K562 (cell line): ENCODE data around the gene TNFSF4. TPM values are rescaled to one million over a fixed set of nuclear protein-coding genes. Genes with fewer than 3 reads are reported as not detected.

Experiments
- ATAC-seq: fragments of 200-7000 bp; cut with Tn5 transposase; 3 replicates; pipeline ENCODE4 v1.9.1; 2020; ENCODE audit warnings: moderate library complexity
- BruUV-seq: library from RNA; stranded (reverse); fragments of 400-500 nt; replicated peaks from 2 replicates; lab custom pipeline; 2021; lab: Mats Ljungman, UMichigan
- CTCF ChIA-PET: fragments of 300-600 bp; formaldehyde crosslinking; extraction: SDS; loops from one replicate; lab custom pipeline; 2021; ENCODE audit warnings: low intra/inter-chr PET ratio; lab: Yijun Ruan, JAX
- POLR2A ChIA-PET: fragments of 300-600, 350-650 bp; sonication (Branson Sonifier 250); formaldehyde crosslinking; extraction: SDS; loops from one replicate; lab custom pipeline; 2021; ENCODE audit warnings: antibody characterized with exemption, inconsistent platforms; lab: Yijun Ruan, JAX
- DNase-seq, 4 experiments: peaks; one replicate each; pipeline versions ENCODE4 v3.0.0 to v3.0.0-alpha.2; 2011 to 2018; ENCODE audit warnings: low spot score in 3 of 4, mixed read lengths in 3 of 4; ENCODE audit errors: extremely low read depth in 1 of 4
- FAIRE-seq: peaks from 2 replicates; lab custom pipeline; 2011; peaks lifted over from hg19 to GRCh38; lab: Jason Lieb, UNC
- H2AFZ ChIP-seq: 2 replicates; pipeline ENCODE4 v1.6.0; 2011; ENCODE audit warnings: low read depth, low read length, control low read depth, inconsistent platforms
- H3K27ac ChIP-seq: fragments of 200-600 bp; 3 replicates; pipeline ENCODE4 v1.8.0; 2011; ENCODE audit warnings: low read depth, mild to moderate bottlenecking, control low read depth, inconsistent platforms, low read length, moderate library complexity, mixed read lengths; ENCODE audit errors: extremely low read depth
- H3K27me3 ChIP-seq, 2 experiments: fragments of 300-600 bp in 1 of 2; 2 replicates in 1 of 2; 3 replicates in 1 of 2; pipeline versions ENCODE4 v1.6.0 to v1.8.0; 2011; ENCODE audit warnings: inconsistent platforms in 2 of 2, low read length in 2 of 2, mild to moderate bottlenecking in 1 of 2, mixed read lengths in 1 of 2, moderate library complexity in 1 of 2; ENCODE audit not compliant: control insufficient read depth in 2 of 2, insufficient read depth in 2 of 2
- H3K36me3 ChIP-seq: fragments of 300-600 bp; 3 replicates; pipeline ENCODE4 v1.8.0; 2011; ENCODE audit warnings: mild to moderate bottlenecking, low read length, inconsistent platforms; ENCODE audit not compliant: control insufficient read depth, insufficient read depth
- H3K4me1 ChIP-seq, 2 experiments: fragments of 200-600 bp in 1 of 2; replicated peaks in 1 of 2; 2 replicates in 1 of 2; 3 replicates in 1 of 2; pipeline versions ENCODE4 v1.5.1 to v1.8.0; 2011; ENCODE audit warnings: inconsistent platforms in 2 of 2, low read length in 2 of 2, mild to moderate bottlenecking in 1 of 2, mixed read lengths in 1 of 2, moderate library complexity in 1 of 2; ENCODE audit not compliant: control insufficient read depth in 2 of 2, insufficient read depth in 2 of 2
- H3K4me2 ChIP-seq: 2 replicates; pipeline ENCODE4 v1.6.1; 2011; ENCODE audit warnings: low read length, control low read depth, inconsistent platforms, mixed read lengths; ENCODE audit not compliant: insufficient read depth
- H3K4me3 ChIP-seq: fragments of 200-600 bp; sonication (generic), shearing (Covaris generic); 2 replicates; pipeline ENCODE4 v1.5.1; 2016; ENCODE audit warnings: control low read depth, inconsistent platforms
- H3K79me2 ChIP-seq: fragments of 200-600 bp; 3 replicates; pipeline ENCODE4 v1.8.0; 2011; ENCODE audit warnings: low read length, inconsistent platforms; ENCODE audit not compliant: control insufficient read depth, insufficient read depth
- H3K9ac ChIP-seq, 2 experiments: 2 replicates each; pipeline versions ENCODE4 v1.6.0 to v1.6.1; 2011; ENCODE audit warnings: low read depth in 2 of 2, low read length in 2 of 2, control low read depth in 1 of 2, inconsistent platforms in 1 of 2, mild to moderate bottlenecking in 1 of 2, mixed read lengths in 1 of 2; ENCODE audit not compliant: insufficient read depth in 1 of 2
- H3K9me1 ChIP-seq: one replicate; pipeline ENCODE4 v1.6.0; 2011; ENCODE audit warnings: inconsistent platforms, mild to moderate bottlenecking, low read length, moderate library complexity; ENCODE audit not compliant: control insufficient read depth, insufficient read depth
- H3K9me3 ChIP-seq: replicated peaks from 2 replicates; pipeline ENCODE4 v1.5.1; 2011; ENCODE audit warnings: low read depth, low read length, inconsistent platforms; ENCODE audit not compliant: control insufficient read depth, insufficient read depth
- H4K20me1 ChIP-seq: replicated peaks from 2 replicates; pipeline ENCODE4 v1.6.1; 2011; ENCODE audit warnings: low read length, inconsistent platforms, mixed read lengths; ENCODE audit not compliant: control insufficient read depth, insufficient read depth
- ARNT ChIP-seq, 2 experiments: fragments of 450-650 bp; IDR thresholded peaks; 2 replicates each; pipeline ENCODE4 v1.6.1; 2016; ENCODE audit warnings: mild to moderate bottlenecking in 1 of 2
- CBFA2T3 ChIP-seq: fragments of 450-650 bp; IDR thresholded peaks from 2 replicates; pipeline ENCODE4 v1.6.1; 2017
- CTCFL ChIP-seq: IDR thresholded peaks from 2 replicates; pipeline ENCODE4 v1.6.1; 2011; ENCODE audit warnings: borderline replicate concordance, low read depth, mild to moderate bottlenecking, moderate library complexity, low read length; ENCODE audit not compliant: insufficient read depth, poor library complexity, severe bottlenecking
- E2F1 ChIP-seq: sonication (generic); formaldehyde crosslinking; IDR thresholded peaks from 2 replicates; pipeline ENCODE4 v1.8.1; 2023; ENCODE audit warnings: mild to moderate bottlenecking, missing genetic modification reagents, moderate library complexity
- KLF10 ChIP-seq: fragments of 250-450 bp; sonication (Bioruptor Pico); IDR thresholded peaks from 2 replicates; pipeline ENCODE4 v1.6.1; 2021; ENCODE audit warnings: matching md5 sums
- MAZ ChIP-seq, 2 experiments: fragments of 450-650 bp in 1 of 2; sonication (generic) in 1 of 2; formaldehyde crosslinking; IDR thresholded peaks in 1 of 2; conservative IDR thresholded peaks in 1 of 2; 2 replicates each; pipeline versions ENCODE4 v1.4.0 to v1.5.0; 2020; ENCODE audit warnings: mild to moderate bottlenecking in 1 of 2, missing genetic modification reagents in 1 of 2
- PHF20 ChIP-seq: fragments of 450-650 bp; IDR thresholded peaks from 2 replicates; pipeline ENCODE4 v1.6.1; 2018; ENCODE audit not compliant: partially characterized antibody
- POLR3G ChIP-seq: IDR thresholded peaks from 2 replicates; pipeline ENCODE4 v1.6.1; 2011; ENCODE audit not compliant: insufficient read length, insufficient replicate concordance; ENCODE audit errors: extremely low read depth
- RAD51 ChIP-seq: fragments of 450-650 bp; IDR thresholded peaks from 2 replicates; pipeline ENCODE4 v1.7.1; 2016; ENCODE audit warnings: low read depth, mild to moderate bottlenecking, borderline replicate concordance
- SNAPC5 ChIP-seq: fragments of 250-450 bp; sonication (Bioruptor Pico); IDR thresholded peaks from 2 replicates; pipeline ENCODE4 v1.8.0; 2021; ENCODE audit warnings: moderate library complexity, mild to moderate bottlenecking, inconsistent platforms
- SOX6 ChIP-seq: fragments of 450-650 bp; IDR thresholded peaks from 2 replicates; pipeline ENCODE4 v1.6.1; 2014; ENCODE audit warnings: mild to moderate bottlenecking
- VEZF1 ChIP-seq: fragments of 200-800 bp; sonication (Bioruptor generic); IDR thresholded peaks from 2 replicates; pipeline ENCODE4 v1.6.1; 2017; ENCODE audit warnings: missing genetic modification characterization, missing compliant biosample characterization
- ZNF212 ChIP-seq: fragments of 450-650 bp; formaldehyde crosslinking; IDR thresholded peaks from 2 replicates; pipeline ENCODE4 v1.4.0; 2020; ENCODE audit warnings: mild to moderate bottlenecking
- ZNF3 ChIP-seq: fragments of 250-450 bp; sonication (Bioruptor Pico); IDR thresholded peaks from 2 replicates; pipeline ENCODE4 v1.5.0; 2021; ENCODE audit warnings: mild to moderate bottlenecking, moderate library complexity
- ZNF41 ChIP-seq: fragments of 250-450 bp; sonication (Bioruptor Pico); conservative IDR thresholded peaks from 2 replicates; pipeline ENCODE4 v1.4.0; 2020; ENCODE audit warnings: mild to moderate bottlenecking
- in situ Hi-C: fragments of 300-500 bp; cut with MboI; formaldehyde crosslinking; loops from 4 replicates; pipeline ENCODE4 v1.15.0; 2018; ENCODE audit warnings: inconsistent platforms, mixed read lengths
- intact Hi-C: fragments of 100-400 bp; cut with micrococcal nuclease; formaldehyde crosslinking; loops from 2 replicates; pipeline ENCODE4 v1.14.2; 2022
- polyA plus RNA-seq, 8 experiments: library from polyadenylated mRNA; depleted of rRNA in 4 of 8; stranded (reverse) in 5 of 8; unstranded in 3 of 8; fragments of >200 nt; fragmentation: Nextera tagmentation in 2 of 8; fragmentation: Illumina TruSeq in 1 of 8; extraction: Ambion mirVana in 2 of 8; extraction: Trizol in 1 of 8; gene quantifications; 2 replicates each; pipeline versions ENCODE4 v1.2.1 to v1.2.3, GENCODE V29; 2011 to 2014; ENCODE audit warnings: inconsistent platforms in 1 of 8, missing spikeins in 1 of 8
- total RNA-seq, 7 experiments: library from RNA; depleted of rRNA in 6 of 7; stranded (reverse); fragments of >200 nt in 6 of 7; fragmentation: Illumina TruSeq in 2 of 7; extraction: Trizol in 2 of 7; gene quantifications; 2 replicates each; pipeline versions ENCODE4 v1.2.1 to v1.2.3, GENCODE V29; 2011 to 2021; ENCODE audit warnings: low replicate concordance in 1 of 7

Gene TNFSF4
- total and polyA plus RNA-seq, 9 of the 15 experiments (the other 6 are each of a cell fraction or from before 2014, with no cell fraction given), result 0.08 to 0.23 (median 0.15) TPM; not detected in 1

- Histone ChIP-seq H3K4me2 (no peak overlapping the region), H4K20me1 (no peaks in the 10 kb centered on the region), H3K9me1 (no peaks in the 10 kb centered on the region), H3K27ac (no peak overlapping the region), H3K36me3 (no peaks in the 10 kb centered on the region), H3K9me3 (no peaks in the 10 kb centered on the region), H3K27me3 (no peaks in the 10 kb centered on the region), H3K79me2 (no peaks in the 10 kb centered on the region), H3K9ac (no peak overlapping the region), H3K4me1 (no peaks in the 10 kb centered on the region), H3K4me3 (no peak overlapping the region), H2AFZ (no peak overlapping the region)
- no TSS peak for BruUV-seq
- ChIA-PET CTCF (no interaction called here), POLR2A (no interaction called here)
- TF ChIP-seq ZNF3 (CRISPR knock-in tag) (no peak), ARNT (IDR thresholded peaks at IDR 0.05) (no peak), SNAPC5 (CRISPR knock-in tag) (no peak), ZNF212 (CRISPR knock-in tag) (no peak), CTCFL (no peak), ZNF41 (CRISPR knock-in tag) (no peak), RAD51 (no peak), E2F1 (CRISPR knock-in tag) (no peak), SOX6 (no peak), CBFA2T3 (no peak), POLR3G (no peak), MAZ (CRISPR knock-in tag; conservative IDR thresholded peaks at IDR 0.05 in 1 of 2, IDR thresholded peaks at IDR 0.05 in 1 of 2) (no peak), VEZF1 (CRISPR knock-in tag) (no peak), PHF20 (no peak), KLF10 (CRISPR knock-in tag) (no peak)
- ATAC-seq, result no peak
- no peak for FAIRE-seq
- in situ Hi-C loops (no loop called here), intact Hi-C loops (no loop called here)
- DNase-seq, result no peak
Measured at GRCh38 chr1:173224949-173225348, 17.8 kb upstream of the TNFSF4 start.
